H1 (cell line): Measurements from ENCODE around the gene STX7. TPM values are rescaled to one million over a fixed set of nuclear protein-coding genes. Genes with fewer than 3 reads are reported as not detected.

Experiments
- CTCF ChIA-PET: fragments of 300-600 bp; sonication (Branson Sonifier 250); formaldehyde crosslinking; loops from one replicate; lab custom pipeline; 2021; ENCODE audit not compliant: partially characterized antibody; lab: Charles Lee
- POLR2A ChIA-PET: fragments of 300-600 bp; sonication (Branson Sonifier 250); formaldehyde crosslinking; loops from one replicate; lab custom pipeline; 2021; ENCODE audit warnings: inconsistent platforms; ENCODE audit not compliant: partially characterized antibody; lab: Charles Lee
- DNase-seq, 2 experiments: peaks; one replicate each; pipeline versions ENCODE4 v3.0.0 to v3.0.0-alpha.2; 2010 to 2022; ENCODE audit warnings: low spot score in 2 of 2, low read depth in 1 of 2, mixed read lengths in 1 of 2
- FAIRE-seq: peaks from 2 replicates; lab custom pipeline; 2011; peaks lifted over from hg19 to GRCh38; lab: Jason Lieb, UNC
- H2AFZ ChIP-seq: 2 replicates; pipeline ENCODE4 v1.8.1; 2012; ENCODE audit warnings: low read length, inconsistent platforms
- H2AK5ac ChIP-seq: 2 replicates; pipeline ENCODE4 v1.6.1; 2013; ENCODE audit warnings: low read depth, low read length
- H2BK120ac ChIP-seq: replicated peaks from 2 replicates; pipeline ENCODE3; 2013; ENCODE audit warnings: low read depth, low read length, inconsistent platforms
- H2BK12ac ChIP-seq: 2 replicates; pipeline ENCODE4 v1.6.1; 2013; ENCODE audit warnings: low read depth, low read length
- H2BK15ac ChIP-seq: 2 replicates; pipeline ENCODE4 v1.6.1; 2013; ENCODE audit warnings: low read length
- H2BK20ac ChIP-seq: 2 replicates; pipeline ENCODE4 v1.6.1; 2013; ENCODE audit warnings: low read length
- H2BK5ac ChIP-seq: 2 replicates; pipeline ENCODE4 v1.6.1; 2013; ENCODE audit warnings: low read depth, low read length
- H3K14ac ChIP-seq: 2 replicates; pipeline ENCODE4 v1.6.1; 2013; ENCODE audit warnings: inconsistent platforms; ENCODE audit not compliant: insufficient read length
- H3K18ac ChIP-seq: 2 replicates; pipeline ENCODE4 v1.6.1; 2013; ENCODE audit warnings: low read length; ENCODE audit errors: extremely low read depth
- H3K23ac ChIP-seq: 2 replicates; pipeline ENCODE4 v1.6.1; 2013; ENCODE audit warnings: inconsistent platforms; ENCODE audit not compliant: insufficient read length
- H3K23me2 ChIP-seq: 2 replicates; pipeline ENCODE4 v1.6.1; 2013; ENCODE audit warnings: low read depth, low read length
- H3K27ac ChIP-seq: 2 replicates; pipeline ENCODE4 v1.6.1; 2011; ENCODE audit warnings: low read depth, low read length, inconsistent platforms
- H3K27me3 ChIP-seq, 4 experiments: replicated peaks in 1 of 4; 1 replicate in 1 of 4; 2 replicates in 3 of 4; pipeline versions ENCODE4 v1.6.1 to v1.8.1; 2011 to 2013; ENCODE audit warnings: low read length in 3 of 4, mild to moderate bottlenecking in 3 of 4, inconsistent platforms in 2 of 4, mixed read lengths in 2 of 4, moderate library complexity in 1 of 4; ENCODE audit not compliant: control insufficient read depth in 3 of 4, insufficient read depth in 3 of 4; ENCODE audit errors: extremely low read depth in 1 of 4
- H3K36me3 ChIP-seq, 4 experiments: 2 replicates each; pipeline versions ENCODE4 v1.6.1 to v1.8.1; 2011 to 2013; ENCODE audit warnings: mild to moderate bottlenecking in 4 of 4, low read length in 3 of 4, moderate library complexity in 2 of 4, control low read depth in 1 of 4, inconsistent platforms in 1 of 4; ENCODE audit not compliant: insufficient read depth in 4 of 4, control insufficient read depth in 2 of 4
- H3K4ac ChIP-seq: replicated peaks from 2 replicates; pipeline ENCODE3; 2013; ENCODE audit warnings: low read length, low read depth, mixed read lengths, inconsistent platforms; ENCODE audit not compliant: insufficient read length
- H3K4me1 ChIP-seq, 4 experiments: replicated peaks in 1 of 4; 1 replicate in 1 of 4; 2 replicates in 3 of 4; pipeline versions ENCODE4 v1.6.1 to v1.8.1; 2011 to 2013; ENCODE audit warnings: low read length in 3 of 4, inconsistent platforms in 2 of 4, mixed read lengths in 1 of 4; ENCODE audit not compliant: insufficient read depth in 4 of 4, control insufficient read depth in 3 of 4
- H3K4me2 ChIP-seq, 2 experiments: 2 replicates each; pipeline versions ENCODE4 v1.6.1 to v1.8.1; 2011 to 2013; ENCODE audit warnings: low read depth in 2 of 2, low read length in 2 of 2, control low read depth in 1 of 2, inconsistent platforms in 1 of 2, mild to moderate bottlenecking in 1 of 2; ENCODE audit not compliant: insufficient read depth in 1 of 2
- H3K4me3 ChIP-seq, 4 experiments: fragments of 200-600, 300-600 bp in 1 of 4; sonication (generic), shearing (Covaris generic), sonication (Bioruptor Twin) in 1 of 4; 2 replicates each; pipeline versions ENCODE4 v1.5.1 to v1.8.1; 2011 to 2016; ENCODE audit warnings: low read length in 4 of 4, low read depth in 3 of 4, control low read depth in 2 of 4, inconsistent platforms in 2 of 4, mild to moderate bottlenecking in 2 of 4, mixed read lengths in 1 of 4, moderate library complexity in 1 of 4; ENCODE audit not compliant: insufficient read depth in 2 of 4; ENCODE audit errors: extremely low read depth in 1 of 4
- H3K56ac ChIP-seq: replicated peaks from 2 replicates; pipeline ENCODE3; 2013; ENCODE audit warnings: low read depth, mild to moderate bottlenecking, mixed read lengths, low read length, inconsistent platforms; ENCODE audit not compliant: insufficient read length
- H3K79me1 ChIP-seq: 2 replicates; pipeline ENCODE4 v1.6.1; 2013; ENCODE audit warnings: low read depth, low read length, control low read depth
- H3K79me2 ChIP-seq, 2 experiments: 2 replicates each; pipeline versions ENCODE4 v1.6.1 to v1.8.1; 2012 to 2013; ENCODE audit warnings: low read length in 2 of 2, mild to moderate bottlenecking in 2 of 2, inconsistent platforms in 1 of 2; ENCODE audit not compliant: insufficient read depth in 2 of 2, control insufficient read depth in 1 of 2
- H3K9ac ChIP-seq, 4 experiments: replicated peaks in 1 of 4; 1 replicate in 1 of 4; 2 replicates in 3 of 4; pipeline versions ENCODE4 v1.6.1 to v1.8.1; 2011 to 2013; ENCODE audit warnings: low read depth in 3 of 4, low read length in 3 of 4, control low read depth in 2 of 4, mild to moderate bottlenecking in 2 of 4, moderate library complexity in 2 of 4, inconsistent platforms in 1 of 4; ENCODE audit errors: extremely low read depth in 1 of 4
- H3K9me3 ChIP-seq, 2 experiments: 2 replicates each; pipeline versions ENCODE4 v1.6.1 to v1.8.1; 2012 to 2013; ENCODE audit warnings: mild to moderate bottlenecking in 2 of 2, moderate library complexity in 2 of 2, control low read depth in 1 of 2, inconsistent platforms in 1 of 2, low read depth in 1 of 2, low read length in 1 of 2, mixed read lengths in 1 of 2; ENCODE audit not compliant: insufficient read depth in 2 of 2
- H4K20me1 ChIP-seq, 2 experiments: replicated peaks in 1 of 2; 2 replicates each; pipeline versions ENCODE3 to v1.8.1; 2011 to 2013; ENCODE audit warnings: inconsistent platforms in 2 of 2, low read length in 2 of 2, mild to moderate bottlenecking in 1 of 2; ENCODE audit not compliant: insufficient read depth in 2 of 2, control insufficient read depth in 1 of 2
- H4K5ac ChIP-seq: 2 replicates; pipeline ENCODE4 v1.6.1; 2013; ENCODE audit warnings: low read length, low read depth, mixed read lengths, inconsistent platforms; ENCODE audit not compliant: insufficient read length
- H4K8ac ChIP-seq: 2 replicates; pipeline ENCODE4 v1.8.0; 2013; ENCODE audit warnings: mild to moderate bottlenecking, moderate library complexity, low read length, inconsistent platforms; ENCODE audit not compliant: insufficient read depth; ENCODE audit errors: extremely low read depth
- H4K91ac ChIP-seq: replicated peaks from 2 replicates; pipeline ENCODE3; 2013; ENCODE audit warnings: low read length, mixed read lengths, inconsistent platforms; ENCODE audit not compliant: insufficient read length
- BCL11A ChIP-seq, 2 experiments: IDR thresholded peaks; one replicate each; pipeline ENCODE4 v1.6.1; 2011; ENCODE audit warnings: low read depth in 2 of 2, low read length in 2 of 2, mild to moderate bottlenecking in 2 of 2
- KDM1A ChIP-seq: fragments of 200-600, 300-600 bp; sonication (generic); IDR thresholded peaks from 2 replicates; pipeline ENCODE4 v1.7.1; 2016; ENCODE audit warnings: mild to moderate bottlenecking, low read length, borderline replicate concordance
- RXRA ChIP-seq: IDR thresholded peaks from 2 replicates; pipeline ENCODE4 v1.6.1; 2011; ENCODE audit warnings: low read depth, mild to moderate bottlenecking, low read length, moderate library complexity; ENCODE audit not compliant: insufficient read depth
- SRF ChIP-seq: IDR thresholded peaks from 2 replicates; pipeline ENCODE4 v1.6.1; 2011; ENCODE audit warnings: mild to moderate bottlenecking, low read depth, low read length, moderate library complexity
- WGBS, 2 experiments: shearing (Covaris generic) in 1 of 2; methylation state at CpG; one replicate each; pipeline versions ENCODE4 v1.1.6 to v1.1.7; 2013 to 2015; ENCODE audit warnings: low lambda C conversion rate in 2 of 2, mixed read lengths in 2 of 2, inconsistent platforms in 1 of 2, low coverage in 1 of 2, missing lambda C conversion rate in 1 of 2; ENCODE audit not compliant: insufficient replicate concordance in 2 of 2, insufficient coverage in 1 of 2, insufficient read length in 1 of 2; ENCODE audit errors: extremely low coverage in 1 of 2, missing lambda C conversion rate in 1 of 2; 5-methylcytosine and 5-hydroxymethylcytosine counted together
- polyA plus RNA-seq, 7 experiments: library from polyadenylated mRNA; depleted of rRNA in 3 of 7; stranded (reverse) in 5 of 7; unstranded in 2 of 7; fragments of >200 nt in 5 of 7; fragments of 200-250 nt in 2 of 7; gene quantifications; 1 replicate in 5 of 7; 2 replicates in 1 of 7; 4 replicates in 1 of 7; pipeline versions ENCODE4 v1.2.1 to v1.2.3, GENCODE V29; 2011 to 2013; ENCODE audit warnings: missing spikeins in 2 of 7, mixed read lengths in 2 of 7
- total RNA-seq: library from RNA; stranded (reverse); fragmentation: NEBNext Ultra II Directional; extraction: Animal tissue kit (Norgen Biotek cat#: 25700); gene quantifications from 2 replicates; pipeline ENCODE4 v1.2.1, GENCODE V29; 2021

Gene STX7
- total and polyA plus RNA-seq, 2 of the 8 experiments (the other 6 are each of a cell fraction or from before 2014, with no cell fraction given): 5.7 to 27.9 TPM

GRCh38 chr6:132418235-132418965 lies 94.5 kb downstream of the STX7 start:
- DNase-seq (no peak), FAIRE-seq (no peak)
- Histone ChIP-seq H3K56ac (no peak overlapping the region), H2BK20ac (no peak overlapping the region), H2AFZ (no peak overlapping the region), H3K27ac (no peak overlapping the region), H3K23ac (no peak overlapping the region), H3K9me3 (peaks cover 4 to 7% of the 10 kb centered on the region in 2 experiments; a peak in 1 of 4 replicates), H3K14ac (no peak overlapping the region), H3K4me2 (no peak overlapping the region), H2BK15ac (no peak overlapping the region), H3K79me2 (no peaks in the 10 kb centered on the region), H4K20me1 (no peaks in the 10 kb centered on the region), H3K4ac (no peak overlapping the region), H3K18ac (no peak overlapping the region), H3K36me3 (no peaks in the 10 kb centered on the region), H4K8ac (no peak overlapping the region), H4K5ac (no peak overlapping the region), H2BK120ac (no peak overlapping the region), H3K4me3 (no peak overlapping the region), H4K91ac (no peak overlapping the region), H2AK5ac (no peak overlapping the region), H3K4me1 (no peaks in the 10 kb centered on the region), H3K79me1 (no peaks in the 10 kb centered on the region), H3K27me3 (no peaks in the 10 kb centered on the region), H2BK5ac (no peak overlapping the region), H3K23me2 (no peaks in the 10 kb centered on the region), H3K9ac (no peak overlapping the region), H2BK12ac (no peak overlapping the region)
- 86% methylated on average over 6 of the region's 6 CpGs; no CpG with 5 or more reads in 1 of the 2 experiments for WGBS, 2 experiments
- POLR2A ChIA-PET: no interaction called here
- CTCF ChIA-PET: interaction anchor here (1.1 to 1.9 kb wide), 2 partner anchors 118 to 139 kb away, joined by 3 to 5 read pairs; no protein-coding TSS in a partner anchor
- TF ChIP-seq SRF (no peak), KDM1A (no peak), BCL11A (IDR thresholded peaks at IDR 0.05; ENCODE audit: low read depth in 2 of 2, low read length in 2 of 2) (no peak), RXRA (no peak)
